DND-41 (cell line): ENCODE results near the gene TEX26.

Experiments
- CTCF ChIP-seq: IDR thresholded peaks from 2 replicates; pipeline ENCODE4 v1.5.1; 2012; ENCODE audit warnings: borderline replicate concordance, low read length, moderate library complexity, mild to moderate bottlenecking; ENCODE audit not compliant: poor library complexity, severe bottlenecking; ENCODE audit errors: extremely low read depth
- EZH2 ChIP-seq: IDR thresholded peaks from 3 replicates; pipeline ENCODE4 v1.6.1; 2012; ENCODE audit warnings: borderline replicate concordance, low read depth, mild to moderate bottlenecking, moderate library complexity, low read length, inconsistent platforms; ENCODE audit not compliant: severe bottlenecking

- TF ChIP-seq CTCF (no peak), EZH2 (no peak)
These were observed 2.3 kb downstream of the TEX26 start for GRCh38 chr13:30934803-30935202.
